HEK293 (cell line): ENCODE measurements around the gene TARS2.

ENCODE experiments used
- CTCF ChIA-PET: fragments of 350-600 bp; formaldehyde crosslinking; extraction: SDS; loops from one replicate; lab custom pipeline; 2021; ENCODE audit warnings: antibody characterized with exemption; lab: Yijun Ruan, JAX
- POLR2A ChIA-PET: fragments of 300-600 bp; formaldehyde crosslinking; extraction: SDS; loops from one replicate; lab custom pipeline; 2020; ENCODE audit warnings: antibody characterized with exemption, inconsistent platforms; lab: Yijun Ruan, JAX
- H3K27ac ChIP-seq: fragments of 200-500 bp; sonication (Bioruptor generic); 2 replicates; pipeline ENCODE4 v1.5.1; 2014; ENCODE audit warnings: low read depth, low read length, control low read depth, inconsistent platforms; ENCODE audit errors: extremely low read depth
- H3K36me3 ChIP-seq, 2 experiments: fragments of 200-500 bp in 1 of 2; sonication (Bioruptor generic) in 1 of 2; 1 replicate in 1 of 2; 2 replicates in 1 of 2; pipeline ENCODE4 v1.5.1; 2014 to 2017; ENCODE audit warnings: inconsistent platforms in 2 of 2, low read length in 2 of 2; ENCODE audit not compliant: control insufficient read depth in 2 of 2, insufficient read depth in 1 of 2
- H3K4me1 ChIP-seq: fragments of 200-500 bp; sonication (Bioruptor generic); 2 replicates; pipeline ENCODE4 v1.5.1; 2014; ENCODE audit warnings: mild to moderate bottlenecking, low read length, inconsistent platforms; ENCODE audit not compliant: control insufficient read depth, insufficient read depth
- H3K4me3 ChIP-seq: 2 replicates; pipeline ENCODE4 v1.5.1; 2011; ENCODE audit warnings: low read depth, mild to moderate bottlenecking, control low read depth, low read length, moderate library complexity
- H3K9me3 ChIP-seq: fragments of 200-500 bp; sonication (Bioruptor generic); 2 replicates; pipeline ENCODE4 v1.5.1; 2014; ENCODE audit warnings: low read depth, low read length, inconsistent platforms; ENCODE audit not compliant: control insufficient read depth, insufficient read depth
- HIC1 ChIP-seq: fragments of 450-650 bp; formaldehyde crosslinking; IDR thresholded peaks from 2 replicates; pipeline ENCODE4 v1.5.1; 2016; ENCODE audit warnings: missing biosample characterization, missing genetic modification characterization
- INSM2 ChIP-seq: fragments of 450-650 bp; formaldehyde crosslinking; IDR thresholded peaks from 2 replicates; pipeline ENCODE4 v1.5.1; 2016; ENCODE audit warnings: missing biosample characterization, missing genetic modification characterization
- KLF17 ChIP-seq: fragments of 450-650 bp; formaldehyde crosslinking; IDR thresholded peaks from 2 replicates; pipeline ENCODE4 v1.5.1; 2016; ENCODE audit warnings: missing biosample characterization, missing genetic modification characterization
- MZF1 ChIP-seq: fragments of 450-650 bp; formaldehyde crosslinking; IDR thresholded peaks from 2 replicates; pipeline ENCODE4 v1.5.1; 2017; ENCODE audit warnings: missing biosample characterization, missing genetic modification characterization, borderline replicate concordance
- OSR2 ChIP-seq: fragments of 450-650 bp; formaldehyde crosslinking; IDR thresholded peaks from 2 replicates; pipeline ENCODE4 v1.5.1; 2016; ENCODE audit warnings: missing biosample characterization, missing genetic modification characterization
- OVOL3 ChIP-seq: fragments of 450-650 bp; formaldehyde crosslinking; IDR thresholded peaks from 2 replicates; pipeline ENCODE4 v1.5.1; 2016; ENCODE audit warnings: missing biosample characterization, missing genetic modification characterization
- SALL2 ChIP-seq: fragments of 450-650 bp; formaldehyde crosslinking; IDR thresholded peaks from 2 replicates; pipeline ENCODE4 v1.5.0; 2017; ENCODE audit warnings: missing biosample characterization, mild to moderate bottlenecking, missing genetic modification characterization, borderline replicate concordance
- SCRT2 ChIP-seq: fragments of 450-650 bp; formaldehyde crosslinking; IDR thresholded peaks from 2 replicates; pipeline ENCODE4 v1.5.1; 2016; ENCODE audit warnings: missing biosample characterization, missing genetic modification characterization
- SP2 ChIP-seq: fragments of 450-650 bp; formaldehyde crosslinking; IDR thresholded peaks from 2 replicates; pipeline ENCODE4 v1.5.1; 2016; ENCODE audit warnings: missing biosample characterization, missing genetic modification characterization
- SP7 ChIP-seq: fragments of 450-650 bp; formaldehyde crosslinking; IDR thresholded peaks from 2 replicates; pipeline ENCODE4 v1.5.1; 2016; ENCODE audit warnings: missing biosample characterization, missing genetic modification characterization
- TRIM28 ChIP-seq: IDR thresholded peaks from 2 replicates; pipeline ENCODE4 v1.6.1; 2011; ENCODE audit warnings: low read length, control low read depth, borderline replicate concordance
- ZBTB48 ChIP-seq: fragments of 450-650 bp; formaldehyde crosslinking; IDR thresholded peaks from 2 replicates; pipeline ENCODE4 v1.5.1; 2016; ENCODE audit warnings: missing biosample characterization, missing genetic modification characterization
- ZBTB8A ChIP-seq: fragments of 450-650 bp; formaldehyde crosslinking; IDR thresholded peaks from 2 replicates; pipeline ENCODE4 v1.5.1; 2016; ENCODE audit warnings: missing biosample characterization, missing genetic modification characterization
- ZEB2 ChIP-seq: fragments of 450-650 bp; formaldehyde crosslinking; IDR thresholded peaks from 2 replicates; pipeline ENCODE4 v1.5.1; 2016; ENCODE audit warnings: missing biosample characterization, missing genetic modification characterization
- ZFHX2 ChIP-seq: fragments of 450-650 bp; formaldehyde crosslinking; conservative IDR thresholded peaks from 2 replicates; pipeline ENCODE4 v1.5.1; 2016; ENCODE audit warnings: missing biosample characterization, missing genetic modification characterization
- ZNF121 ChIP-seq: fragments of 450-650 bp; formaldehyde crosslinking; IDR thresholded peaks from 2 replicates; pipeline ENCODE4 v1.5.1; 2016; ENCODE audit warnings: missing biosample characterization, missing genetic modification characterization
- ZNF174 ChIP-seq: fragments of 450-650 bp; formaldehyde crosslinking; IDR thresholded peaks from 2 replicates; pipeline ENCODE4 v1.5.0; 2017; ENCODE audit warnings: missing biosample characterization, mild to moderate bottlenecking, missing genetic modification characterization
- ZNF175 ChIP-seq: fragments of 450-650 bp; formaldehyde crosslinking; IDR thresholded peaks from 2 replicates; pipeline ENCODE4 v1.5.1; 2016; ENCODE audit warnings: missing biosample characterization, missing genetic modification characterization
- ZNF2 ChIP-seq: fragments of 450-650 bp; formaldehyde crosslinking; IDR thresholded peaks from 2 replicates; pipeline ENCODE4 v1.5.1; 2016; ENCODE audit warnings: missing biosample characterization, missing genetic modification characterization
- ZNF335 ChIP-seq: fragments of 450-650 bp; formaldehyde crosslinking; conservative IDR thresholded peaks from 2 replicates; pipeline ENCODE4 v1.5.1; 2016; ENCODE audit warnings: missing biosample characterization, missing genetic modification characterization
- ZNF366 ChIP-seq: fragments of 450-650 bp; formaldehyde crosslinking; conservative IDR thresholded peaks from 2 replicates; pipeline ENCODE4 v1.5.1; 2016; ENCODE audit warnings: missing biosample characterization, missing genetic modification characterization
- ZNF391 ChIP-seq: fragments of 450-650 bp; formaldehyde crosslinking; IDR thresholded peaks from 2 replicates; pipeline ENCODE4 v1.5.1; 2016; ENCODE audit warnings: low read depth, missing biosample characterization, missing genetic modification characterization, borderline replicate concordance
- ZNF398 ChIP-seq: fragments of 450-650 bp; formaldehyde crosslinking; IDR thresholded peaks from 2 replicates; pipeline ENCODE4 v1.5.1; 2017; ENCODE audit warnings: missing biosample characterization, missing genetic modification characterization
- ZNF416 ChIP-seq: fragments of 450-650 bp; formaldehyde crosslinking; IDR thresholded peaks from 2 replicates; pipeline ENCODE4 v1.5.1; 2016; ENCODE audit warnings: missing biosample characterization, missing genetic modification characterization
- ZNF521 ChIP-seq: fragments of 450-650 bp; formaldehyde crosslinking; IDR thresholded peaks from 2 replicates; pipeline ENCODE4 v1.5.1; 2017; ENCODE audit warnings: missing biosample characterization, mild to moderate bottlenecking, missing genetic modification characterization
- ZNF645 ChIP-seq: fragments of 450-650 bp; formaldehyde crosslinking; IDR thresholded peaks from 2 replicates; pipeline ENCODE4; 2016; ENCODE audit warnings: missing biosample characterization, missing genetic modification characterization
- ZNF692 ChIP-seq: fragments of 450-650 bp; formaldehyde crosslinking; IDR thresholded peaks from 2 replicates; pipeline ENCODE4 v1.5.1; 2016; ENCODE audit warnings: missing biosample characterization, missing genetic modification characterization
- ZNF747 ChIP-seq: fragments of 450-650 bp; formaldehyde crosslinking; IDR thresholded peaks from 2 replicates; pipeline ENCODE4 v1.5.1; 2016; ENCODE audit warnings: missing biosample characterization, missing genetic modification characterization

Gene TARS2

GRCh38 chr1:150515328-150516049, 28.3 kb downstream of the TARS2 start, which contains the start of gene FALEC:
TSS of gene FALEC (plus strand) at chr1:150515752.
- ChIA-PET CTCF (interaction anchor here (0.5 to 6.6 kb wide), 12 partner anchors 10 to 297 kb away, joined by 3 to 50 read pairs (median 4); partner anchors contain the start of gene MCL1), POLR2A (interaction anchor here (0.6 to 2.0 kb wide), 18 partner anchors 12 to 361 kb away, joined by 3 to 9 read pairs (median 4); partner anchors contain the start of genes ADAMTSL4, ARNT, ENSA and MCL1)
- peak within 1 kb of the TSS; percentile 44; the same call in 1 of the 2 replicates for H3K27ac ChIP-seq
- H3K36me3 ChIP-seq: peaks cover 0 to 17% of the 10 kb centered on the region in 2 experiments; a peak in 2 of 3 replicates
- no peaks in the 10 kb centered on the region for H3K4me1 ChIP-seq
- no peaks in the 10 kb centered on the region for H3K9me3 ChIP-seq
- peak within 1 kb of the TSS; percentile 56 for H3K4me3 ChIP-seq
- TF ChIP-seq ZNF391 (tag by site-specific recombination) (0 out of 2 replicates have a peak, but pooled peaks have one; percentile 59), ZNF2 (tag by site-specific recombination) (peak; percentile 87; the same call in 1 of the 2 replicates), ZEB2 (peak; percentile 72), ZBTB8A (tag by site-specific recombination) (peak; percentile 85), SP2 (tag by site-specific recombination) (peak; percentile 87), SCRT2 (no peak), OVOL3 (tag by site-specific recombination) (peak; percentile 52; the same call in 1 of the 2 replicates), ZNF398 (tag by site-specific recombination) (peak; percentile 75), ZNF692 (tag by site-specific recombination) (peak; percentile 33; the same call in 1 of the 2 replicates), ZNF521 (tag by site-specific recombination) (no peak), TRIM28 (no peak), OSR2 (tag by site-specific recombination) (peak; percentile 86), ZNF416 (tag by site-specific recombination) (0 out of 2 replicates have a peak, but pooled peaks have one; percentile 31), INSM2 (0 out of 2 replicates have a peak, but pooled peaks have one; percentile 26), ZBTB48 (tag by site-specific recombination) (0 out of 2 replicates have a peak, but pooled peaks have one; percentile 8), ZNF645 (tag by site-specific recombination) (0 out of 2 replicates have a peak, but pooled peaks have one; percentile 49), ZNF121 (tag by site-specific recombination) (0 out of 2 replicates have a peak, but pooled peaks have one; percentile 18), ZNF366 (tag by site-specific recombination) (peak; percentile 69; the same call in 1 of the 2 replicates), MZF1 (tag by site-specific recombination) (0 out of 2 replicates have a peak, but pooled peaks have one; percentile 15), ZNF175 (tag by site-specific recombination) (no peak), ZNF335 (peak; percentile 91), ZNF174 (tag by site-specific recombination) (no peak), KLF17 (tag by site-specific recombination) (peak; percentile 73; the same call in 1 of the 2 replicates), SP7 (tag by site-specific recombination) (peak; percentile 69), ZNF747 (tag by site-specific recombination) (no peak), SALL2 (no peak), HIC1 (tag by site-specific recombination) (peak; percentile 87; the same call in 1 of the 2 replicates), ZFHX2 (tag by site-specific recombination) (peak; percentile 94)
